AG09319 (cell line): Measurements from ENCODE around the gene GUCD1.
"Not testable (repeated sequence)": the region's sequence is repeated elsewhere in the genome, so short reads cannot be mapped to it uniquely, and the experiment has no call there.

Source experiments
- DNase-seq: peaks from one replicate; pipeline ENCODE4 v3.0.0-alpha.2; 2010; ENCODE audit warnings: low read depth; ENCODE audit errors: extremely low read depth
- TF ChIP-seq, protein P1 (sequence below): IDR thresholded peaks from 2 replicates; pipeline ENCODE4 v1.5.1; 2011; ENCODE audit warnings: low read depth, mild to moderate bottlenecking, inconsistent platforms, low read length, moderate library complexity

The GUCD1 gene

GRCh38 chr22:24595863-24596262, 40.9 kb upstream of the GUCD1 start:
- DNase-seq = no peak
- TF ChIP-seq, protein P1, sequence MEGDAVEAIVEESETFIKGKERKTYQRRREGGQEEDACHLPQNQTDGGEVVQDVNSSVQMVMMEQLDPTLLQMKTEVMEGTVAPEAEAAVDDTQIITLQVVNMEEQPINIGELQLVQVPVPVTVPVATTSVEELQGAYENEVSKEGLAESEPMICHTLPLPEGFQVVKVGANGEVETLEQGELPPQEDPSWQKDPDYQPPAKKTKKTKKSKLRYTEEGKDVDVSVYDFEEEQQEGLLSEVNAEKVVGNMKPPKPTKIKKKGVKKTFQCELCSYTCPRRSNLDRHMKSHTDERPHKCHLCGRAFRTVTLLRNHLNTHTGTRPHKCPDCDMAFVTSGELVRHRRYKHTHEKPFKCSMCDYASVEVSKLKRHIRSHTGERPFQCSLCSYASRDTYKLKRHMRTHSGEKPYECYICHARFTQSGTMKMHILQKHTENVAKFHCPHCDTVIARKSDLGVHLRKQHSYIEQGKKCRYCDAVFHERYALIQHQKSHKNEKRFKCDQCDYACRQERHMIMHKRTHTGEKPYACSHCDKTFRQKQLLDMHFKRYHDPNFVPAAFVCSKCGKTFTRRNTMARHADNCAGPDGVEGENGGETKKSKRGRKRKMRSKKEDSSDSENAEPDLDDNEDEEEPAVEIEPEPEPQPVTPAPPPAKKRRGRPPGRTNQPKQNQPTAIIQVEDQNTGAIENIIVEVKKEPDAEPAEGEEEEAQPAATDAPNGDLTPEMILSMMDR = no peak

- no peak for DNase-seq
- TF ChIP-seq, protein P1 = no peak
Measured at GRCh38 chr22:24595228-24595627, 40.3 kb upstream of the GUCD1 start.

DNA sequence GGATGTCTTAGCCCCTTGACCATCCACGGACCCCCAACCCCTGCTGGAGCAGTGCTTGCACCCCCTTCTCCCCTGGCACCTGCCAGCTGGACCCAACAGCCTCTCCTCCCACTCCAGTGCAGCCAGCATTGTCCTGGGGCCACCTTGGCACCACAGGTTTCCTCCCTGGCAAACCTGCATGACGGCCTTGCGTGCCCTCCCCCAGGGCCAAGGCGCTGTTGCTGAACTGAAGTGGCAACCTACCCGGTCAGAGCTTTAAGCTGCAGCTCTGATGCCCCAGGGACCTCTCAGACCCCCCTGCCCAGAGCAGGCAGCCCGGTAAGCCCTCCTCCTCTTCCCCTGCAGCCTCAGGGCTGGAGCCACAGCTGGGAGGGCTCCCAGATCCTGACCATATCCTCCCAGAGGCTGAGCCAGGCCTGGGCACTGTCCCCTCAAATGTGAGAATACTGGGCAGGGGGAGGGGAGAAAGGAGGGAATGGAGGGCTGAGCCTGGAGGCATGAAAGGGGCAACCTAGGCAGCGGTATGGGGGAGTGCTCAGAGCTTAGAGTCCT, 39.7 kb upstream of the GUCD1 start:
- no peak for DNase-seq
- TF ChIP-seq, protein P1 = no peak

DNA sequence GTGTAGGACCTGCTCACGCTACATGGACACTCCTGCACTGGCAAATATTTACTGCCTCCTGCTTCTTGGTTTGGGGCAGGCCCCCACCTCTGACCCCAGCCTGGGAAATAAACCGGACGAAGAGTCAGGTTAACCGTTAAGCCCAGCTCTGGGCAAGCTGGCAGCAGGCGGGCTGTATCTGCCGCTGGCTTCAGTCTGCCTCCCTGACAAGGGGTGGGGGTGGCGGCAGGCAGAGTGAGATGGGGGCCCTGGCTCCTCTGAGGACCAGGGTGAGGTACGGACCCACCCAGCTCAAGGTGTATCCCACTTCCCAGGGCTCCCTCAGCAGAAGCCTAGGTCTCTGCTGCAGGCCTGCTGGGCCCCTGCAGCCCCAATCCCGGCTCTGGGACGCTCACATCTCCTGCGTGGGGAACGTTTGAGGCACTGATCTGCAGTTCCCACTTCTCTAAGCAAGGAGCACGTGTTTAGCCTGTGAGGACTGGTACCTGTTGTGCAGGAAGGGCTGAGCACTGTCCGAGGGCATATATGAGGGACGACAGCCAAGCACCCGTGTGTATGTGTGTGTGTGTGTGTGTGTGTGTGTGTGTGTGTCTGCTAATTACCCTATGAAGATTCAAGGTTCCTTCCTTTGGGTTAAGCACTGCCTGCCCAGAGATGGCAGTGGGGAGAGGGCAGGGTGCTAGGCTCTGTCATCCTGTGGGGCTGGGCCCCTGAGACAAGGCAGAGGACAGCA, 39.1 kb upstream of the GUCD1 start:
- TF ChIP-seq, protein P1 = no peak
- no peak for DNase-seq

GRCh38 chr22:24593559-24593835, 38.6 kb upstream of the GUCD1 start:
- not testable (repeated sequence) for DNase-seq

DNA sequence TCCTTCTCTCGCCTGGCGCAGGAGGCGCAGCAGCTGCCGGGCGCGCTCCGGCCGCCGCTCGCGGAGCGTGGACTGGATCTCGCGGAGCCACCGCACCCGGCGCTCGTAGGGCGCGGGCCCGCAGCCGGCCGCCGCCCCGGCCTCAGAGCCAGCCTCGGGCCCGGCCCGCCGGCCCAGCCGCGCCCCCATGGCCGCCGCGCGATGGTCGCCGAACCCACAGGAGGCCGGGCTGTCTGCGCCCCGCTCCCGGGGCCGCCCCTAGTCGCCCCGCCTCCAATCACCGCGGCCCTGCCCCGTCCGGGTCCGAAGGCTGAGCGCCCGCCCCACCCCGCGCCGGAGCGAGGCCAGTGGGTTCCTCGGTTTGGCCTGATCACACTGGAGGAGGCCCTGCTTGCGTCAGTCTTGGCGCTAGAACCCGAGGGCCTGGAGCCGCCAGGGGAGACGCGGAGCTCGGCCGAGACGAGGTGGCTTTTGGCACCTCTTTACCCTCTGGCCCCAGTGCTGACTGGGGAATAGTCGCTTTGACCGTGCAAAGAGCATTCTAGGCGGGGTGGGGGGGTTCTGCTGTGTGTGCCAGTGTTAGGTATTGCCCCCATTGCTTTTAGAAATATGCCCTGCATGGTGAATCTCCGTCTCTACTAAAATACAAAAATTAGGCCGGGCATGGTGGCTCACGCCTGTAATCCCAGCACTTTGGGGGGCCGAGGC, 38.1 kb upstream of the GUCD1 start, which contains the start of gene LRRC75B:
Gene LRRC75B, minus strand, starts transcription at position 223 of the 708 bp plus-strand sequence. Its CDS starts 34 bp downstream, at position 189.
- DNase-seq = peak; percentile 64
- TF ChIP-seq, protein P1 = no peak

- TF ChIP-seq, protein P1 = no peak
- no peak for DNase-seq
Measured at GRCh38 chr22:24592058-24592850, 37.3 kb upstream of the GUCD1 start.
